Placental epithelial cell (primary cell): ENCODE data around the gene HACE1. TPM values are rescaled to one million over a fixed set of nuclear protein-coding genes. Genes with fewer than 3 reads are reported as not detected.

ENCODE experiments used
- small RNA-seq: library from RNA; depleted of rRNA; stranded (forward); fragments of <200 nt; gene quantifications from one replicate; pipeline ENCODE3, GENCODE V24; 2012
- total RNA-seq: library from RNA; depleted of rRNA; stranded (reverse); fragments of >200 nt; gene quantifications from 2 replicates; pipeline ENCODE4 v1.2.3, GENCODE V29; 2012

Gene HACE1, protein sequence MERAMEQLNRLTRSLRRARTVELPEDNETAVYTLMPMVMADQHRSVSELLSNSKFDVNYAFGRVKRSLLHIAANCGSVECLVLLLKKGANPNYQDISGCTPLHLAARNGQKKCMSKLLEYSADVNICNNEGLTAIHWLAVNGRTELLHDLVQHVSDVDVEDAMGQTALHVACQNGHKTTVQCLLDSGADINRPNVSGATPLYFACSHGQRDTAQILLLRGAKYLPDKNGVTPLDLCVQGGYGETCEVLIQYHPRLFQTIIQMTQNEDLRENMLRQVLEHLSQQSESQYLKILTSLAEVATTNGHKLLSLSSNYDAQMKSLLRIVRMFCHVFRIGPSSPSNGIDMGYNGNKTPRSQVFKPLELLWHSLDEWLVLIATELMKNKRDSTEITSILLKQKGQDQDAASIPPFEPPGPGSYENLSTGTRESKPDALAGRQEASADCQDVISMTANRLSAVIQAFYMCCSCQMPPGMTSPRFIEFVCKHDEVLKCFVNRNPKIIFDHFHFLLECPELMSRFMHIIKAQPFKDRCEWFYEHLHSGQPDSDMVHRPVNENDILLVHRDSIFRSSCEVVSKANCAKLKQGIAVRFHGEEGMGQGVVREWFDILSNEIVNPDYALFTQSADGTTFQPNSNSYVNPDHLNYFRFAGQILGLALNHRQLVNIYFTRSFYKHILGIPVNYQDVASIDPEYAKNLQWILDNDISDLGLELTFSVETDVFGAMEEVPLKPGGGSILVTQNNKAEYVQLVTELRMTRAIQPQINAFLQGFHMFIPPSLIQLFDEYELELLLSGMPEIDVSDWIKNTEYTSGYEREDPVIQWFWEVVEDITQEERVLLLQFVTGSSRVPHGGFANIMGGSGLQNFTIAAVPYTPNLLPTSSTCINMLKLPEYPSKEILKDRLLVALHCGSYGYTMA
- 8.7 and 15.7 TPM in 2 replicates for total RNA-seq

DNA sequence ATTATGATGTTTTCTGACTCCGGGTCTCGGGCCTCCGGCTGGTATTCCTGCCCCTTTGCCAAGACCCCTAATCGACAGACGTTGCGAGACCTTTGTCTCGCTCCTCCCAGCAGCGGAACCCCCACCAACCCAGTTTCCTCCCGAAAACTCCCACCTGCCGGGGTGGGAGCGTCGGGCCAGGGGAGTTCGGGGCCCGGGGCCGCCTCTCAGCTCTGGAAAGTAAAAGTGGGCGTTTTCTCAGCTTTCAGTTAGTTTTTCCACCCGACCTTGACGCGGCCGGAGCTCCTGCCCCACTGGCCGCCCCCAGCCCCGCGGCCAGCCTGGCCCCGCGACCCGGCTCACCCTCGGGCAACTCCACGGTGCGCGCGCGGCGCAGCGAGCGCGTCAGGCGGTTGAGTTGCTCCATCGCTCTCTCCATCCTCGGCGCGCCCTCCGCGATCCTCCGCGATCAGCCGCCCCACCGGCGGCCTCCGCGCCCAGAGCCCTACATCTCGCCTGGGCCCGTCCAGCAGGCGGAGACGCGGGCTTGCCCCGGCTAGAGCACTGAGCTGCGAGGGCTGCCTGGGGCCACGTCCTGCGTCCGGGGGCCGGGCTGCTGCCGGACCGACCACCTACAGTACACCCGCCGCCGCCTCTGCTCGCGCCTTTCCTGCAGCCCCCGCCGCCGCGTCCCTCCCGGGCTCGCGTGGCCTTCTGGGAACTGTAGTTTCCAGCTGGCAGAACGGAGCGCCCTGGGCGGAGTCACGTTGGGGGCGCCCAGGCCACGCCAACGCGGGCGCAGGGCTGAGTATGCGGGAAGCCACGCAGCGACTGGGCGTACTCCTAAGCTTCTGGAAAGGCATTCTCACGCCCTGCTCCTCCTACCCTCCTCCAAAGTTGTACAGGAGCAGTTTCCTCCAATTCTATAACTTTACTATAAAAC, at the start of gene HACE1:
TSS of gene HACE1 (minus strand) at position 695 of the 922 bp plus-strand sequence. CDS start at position 418, 277 bp downstream.

Small RNAs within 50 kb of the gene (small RNA-seq; reads per million reads assigned to genes)
- not detected for gene RNU6-897P

Other genes with a start within 250 kb of the HACE1 start
- under 0.01 TPM in 2 replicates for gene LIN28B, start 97.2 kb upstream of the HACE1 start, total RNA-seq